DND-41 (cell line): ENCODE results near the gene PXT1.

ENCODE experiments used
- ATAC-seq: fragments of 200-7000 bp; cut with Tn5 transposase; 3 replicates; pipeline ENCODE4 v1.9.1; 2021; ENCODE audit warnings: low read depth; ENCODE audit not compliant: insufficient read depth
- DNase-seq: peaks from one replicate; pipeline ENCODE4 v3.0.0-alpha.2; 2020
- H2AFZ ChIP-seq: 2 replicates; pipeline ENCODE4 v1.6.0; 2012; ENCODE audit warnings: low read depth, low read length
- H3K27ac ChIP-seq: 2 replicates; pipeline ENCODE4 v1.5.1; 2012; ENCODE audit warnings: low read length, inconsistent platforms
- H3K27me3 ChIP-seq: fragments of 200-600 bp; sonication (generic); 2 replicates; pipeline ENCODE4 v1.6.0; 2012; ENCODE audit warnings: low read length, mild to moderate bottlenecking, inconsistent platforms; ENCODE audit not compliant: insufficient read depth, poor library complexity
- H3K36me3 ChIP-seq: 2 replicates; pipeline ENCODE4 v1.5.1; 2012; ENCODE audit warnings: low read length, inconsistent platforms; ENCODE audit not compliant: insufficient read depth
- H3K4me1 ChIP-seq: 2 replicates; pipeline ENCODE4 v1.5.1; 2012; ENCODE audit warnings: mild to moderate bottlenecking, low read length; ENCODE audit not compliant: insufficient read depth
- H3K4me2 ChIP-seq: 2 replicates; pipeline ENCODE4 v1.6.0; 2012; ENCODE audit warnings: mild to moderate bottlenecking, moderate library complexity, low read length, inconsistent platforms; ENCODE audit not compliant: insufficient read depth
- H3K4me3 ChIP-seq, 2 experiments: fragments of 200-600 bp in 1 of 2; shearing (Covaris generic) in 1 of 2; 2 replicates each; pipeline ENCODE4 v1.5.1; 2012 to 2016; ENCODE audit warnings: inconsistent platforms in 2 of 2, low read length in 2 of 2, mild to moderate bottlenecking in 2 of 2, low read depth in 1 of 2, moderate library complexity in 1 of 2
- H3K79me2 ChIP-seq: 2 replicates; pipeline ENCODE4 v1.6.0; 2012; ENCODE audit warnings: low read length, inconsistent platforms; ENCODE audit not compliant: insufficient read depth
- H3K9ac ChIP-seq: 2 replicates; pipeline ENCODE4 v1.6.0; 2012; ENCODE audit warnings: low read depth, mild to moderate bottlenecking, inconsistent platforms, low read length, moderate library complexity
- H3K9me3 ChIP-seq: 2 replicates; pipeline ENCODE4 v1.5.1; 2012; ENCODE audit warnings: low read length, moderate library complexity, mild to moderate bottlenecking, inconsistent platforms; ENCODE audit not compliant: insufficient read depth, severe bottlenecking
- H4K20me1 ChIP-seq: 2 replicates; pipeline ENCODE4 v1.6.0; 2012; ENCODE audit warnings: low read length; ENCODE audit not compliant: insufficient read depth
- EZH2 ChIP-seq: IDR thresholded peaks from 3 replicates; pipeline ENCODE4 v1.6.1; 2012; ENCODE audit warnings: borderline replicate concordance, low read depth, mild to moderate bottlenecking, moderate library complexity, low read length, inconsistent platforms; ENCODE audit not compliant: severe bottlenecking
- TF ChIP-seq, protein P1 (sequence below): IDR thresholded peaks from 2 replicates; pipeline ENCODE4 v1.5.1; 2012; ENCODE audit warnings: borderline replicate concordance, low read length, moderate library complexity, mild to moderate bottlenecking; ENCODE audit not compliant: poor library complexity, severe bottlenecking; ENCODE audit errors: extremely low read depth

The PXT1 gene

DNA sequence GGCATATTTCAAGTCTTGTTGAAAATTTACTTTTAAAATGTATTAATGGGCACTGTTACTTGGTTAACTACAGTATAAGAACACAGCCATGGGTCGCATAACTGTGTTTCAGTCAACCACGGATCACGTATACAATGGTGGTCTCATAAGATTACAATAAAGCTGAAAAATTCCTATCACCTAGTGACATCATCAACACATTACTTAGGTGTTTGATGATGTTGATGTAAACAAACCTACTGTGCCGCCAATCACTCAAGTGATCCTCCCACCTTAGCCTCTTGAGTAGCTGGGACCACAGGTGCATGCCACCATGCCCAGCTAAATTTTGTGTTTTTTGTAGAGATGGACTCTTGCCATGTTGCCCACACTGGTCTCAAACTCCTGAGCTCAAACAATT, 38.5 kb downstream of the PXT1 start:
- no peaks in the 10 kb centered on the region for H3K4me1 ChIP-seq
- H2AFZ ChIP-seq: no peak overlapping the region
- ATAC-seq (no peak), DNase-seq (no peak)
- H3K27ac ChIP-seq: no peak overlapping the region
- H3K9ac ChIP-seq: no peak overlapping the region
- H3K4me2 ChIP-seq: no peak overlapping the region
- H3K9me3 ChIP-seq: no peaks in the 10 kb centered on the region
- no peaks in the 10 kb centered on the region for H3K36me3 ChIP-seq
- H3K4me3 ChIP-seq: no peak overlapping the region
- H4K20me1 ChIP-seq: no peaks in the 10 kb centered on the region
- TF ChIP-seq, protein P1, sequence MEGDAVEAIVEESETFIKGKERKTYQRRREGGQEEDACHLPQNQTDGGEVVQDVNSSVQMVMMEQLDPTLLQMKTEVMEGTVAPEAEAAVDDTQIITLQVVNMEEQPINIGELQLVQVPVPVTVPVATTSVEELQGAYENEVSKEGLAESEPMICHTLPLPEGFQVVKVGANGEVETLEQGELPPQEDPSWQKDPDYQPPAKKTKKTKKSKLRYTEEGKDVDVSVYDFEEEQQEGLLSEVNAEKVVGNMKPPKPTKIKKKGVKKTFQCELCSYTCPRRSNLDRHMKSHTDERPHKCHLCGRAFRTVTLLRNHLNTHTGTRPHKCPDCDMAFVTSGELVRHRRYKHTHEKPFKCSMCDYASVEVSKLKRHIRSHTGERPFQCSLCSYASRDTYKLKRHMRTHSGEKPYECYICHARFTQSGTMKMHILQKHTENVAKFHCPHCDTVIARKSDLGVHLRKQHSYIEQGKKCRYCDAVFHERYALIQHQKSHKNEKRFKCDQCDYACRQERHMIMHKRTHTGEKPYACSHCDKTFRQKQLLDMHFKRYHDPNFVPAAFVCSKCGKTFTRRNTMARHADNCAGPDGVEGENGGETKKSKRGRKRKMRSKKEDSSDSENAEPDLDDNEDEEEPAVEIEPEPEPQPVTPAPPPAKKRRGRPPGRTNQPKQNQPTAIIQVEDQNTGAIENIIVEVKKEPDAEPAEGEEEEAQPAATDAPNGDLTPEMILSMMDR: no peak
- no peak for TF ChIP-seq EZH2
- no peaks in the 10 kb centered on the region for H3K79me2 ChIP-seq
- H3K27me3 ChIP-seq: peaks cover 4% of the 10 kb centered on the region

DNA sequence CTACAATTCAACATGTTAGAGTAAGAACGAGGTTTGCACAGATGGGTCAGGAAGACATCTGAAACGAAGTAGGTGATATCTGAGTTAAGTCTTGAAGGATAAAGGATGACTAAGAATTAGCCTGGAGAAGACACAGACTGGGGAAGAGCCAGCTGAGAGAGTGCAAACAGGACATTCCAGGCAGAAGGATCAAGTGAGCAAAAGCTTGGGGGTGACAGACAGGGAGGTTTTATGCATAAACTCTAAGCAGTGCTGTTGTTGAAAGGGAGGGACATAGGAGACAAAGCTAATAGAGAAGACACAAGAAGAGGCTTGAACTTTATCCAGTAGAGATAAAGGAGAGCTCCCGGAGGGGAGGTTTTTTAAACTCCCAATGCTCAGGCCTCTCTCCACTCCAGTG, 40.2 kb downstream of the PXT1 start:
- Histone ChIP-seq H3K79me2 (no peaks in the 10 kb centered on the region), H3K36me3 (no peaks in the 10 kb centered on the region), H3K4me1 (no peaks in the 10 kb centered on the region), H4K20me1 (no peaks in the 10 kb centered on the region), H3K4me3 (no peak overlapping the region), H3K9ac (no peak overlapping the region), H2AFZ (no peak overlapping the region), H3K27ac (no peak overlapping the region), H3K27me3 (peaks cover 4% of the 10 kb centered on the region), H3K4me2 (no peak overlapping the region), H3K9me3 (no peaks in the 10 kb centered on the region)
- DNase-seq: no peak
- TF ChIP-seq EZH2: no peak
- TF ChIP-seq, protein P1: no peak
- ATAC-seq: no peak

DNA sequence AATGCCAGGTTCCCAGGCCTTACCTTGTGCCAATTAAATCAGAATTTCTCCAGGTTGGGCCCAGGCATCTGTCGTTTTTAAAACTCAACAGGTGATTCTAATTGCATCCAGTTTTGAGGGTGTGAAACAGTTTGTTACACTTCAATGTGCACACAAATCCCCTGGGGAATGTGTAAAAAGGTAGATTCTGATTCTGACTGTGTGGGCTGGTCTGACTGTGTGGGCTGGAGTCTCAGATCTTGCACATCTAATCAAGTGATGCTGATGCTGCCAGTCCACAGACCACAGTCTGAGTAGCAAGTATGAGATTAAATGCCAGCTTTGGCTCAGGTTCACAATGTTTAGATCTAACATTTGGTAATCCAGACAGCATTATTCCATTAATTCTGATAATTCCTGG, 42.7 kb downstream of the PXT1 start:
- Histone ChIP-seq H3K9ac (no peak overlapping the region), H3K27ac (no peak overlapping the region), H4K20me1 (no peaks in the 10 kb centered on the region), H3K4me3 (no peak overlapping the region), H3K4me1 (no peaks in the 10 kb centered on the region), H3K27me3 (peaks cover 4% of the 10 kb centered on the region), H2AFZ (no peak overlapping the region), H3K79me2 (no peaks in the 10 kb centered on the region), H3K4me2 (no peak overlapping the region), H3K36me3 (no peaks in the 10 kb centered on the region), H3K9me3 (no peaks in the 10 kb centered on the region)
- ATAC-seq (no peak), DNase-seq (no peak)
- no peak for TF ChIP-seq EZH2
- TF ChIP-seq, protein P1: no peak

GRCh38 chr6:36392621-36393020, 50.0 kb downstream of the PXT1 start:
- Histone ChIP-seq H3K36me3 (no peaks in the 10 kb centered on the region), H3K4me1 (no peaks in the 10 kb centered on the region), H3K27ac (no peak overlapping the region), H2AFZ (no peak overlapping the region), H3K9me3 (no peaks in the 10 kb centered on the region), H4K20me1 (no peaks in the 10 kb centered on the region), H3K4me3 (no peak overlapping the region), H3K4me2 (no peak overlapping the region), H3K27me3 (peaks cover 16% of the 10 kb centered on the region), H3K9ac (no peak overlapping the region), H3K79me2 (no peaks in the 10 kb centered on the region)
- DNase-seq: no peak
- no peak for TF ChIP-seq EZH2
- TF ChIP-seq, protein P1: no peak
- ATAC-seq: no peak
